Endothelial cell of coronary artery (primary cell): ENCODE measurements around the gene TGFBI. TPM values are rescaled to one million over a fixed set of nuclear protein-coding genes. Genes with fewer than 3 reads are reported as not detected.

ENCODE experiments used
- total RNA-seq: library from RNA; depleted of rRNA; stranded (reverse); fragments of >200 nt; gene quantifications from 2 replicates; pipeline ENCODE4 v1.2.3, GENCODE V29; 2014

Gene TGFBI
- 96.9 and 107 TPM in 2 replicates for total RNA-seq

GRCh38 chr5:136028782-136029742 lies at the start of gene TGFBI:
TGFBI (plus strand) TSS chr5:136028988; CDS start chr5:136029056, 68 bp downstream.

Other genes with a start within 250 kb of the TGFBI start
- not detected in 2 replicates for gene SLC25A48, start 194.3 kb upstream of the TGFBI start, total RNA-seq
- gene IL9, start 133.1 kb upstream of the TGFBI start, total RNA-seq: not detected in 2 replicates
- gene LECT2, start 74.0 kb upstream of the TGFBI start, total RNA-seq: not detected in 2 replicates
- 32.0 and 36.0 TPM in 2 replicates for gene SMAD5, start 103.9 kb downstream of the TGFBI start, total RNA-seq
- not detected in 2 replicates for gene SMIM32, start 164.2 kb downstream of the TGFBI start, total RNA-seq